Measurements from ENCODE around the gene DERL3. TPM values are rescaled to one million over a fixed set of nuclear protein-coding genes. Genes with fewer than 3 reads are reported as not detected.
"Not testable (repeated sequence)": the region's sequence is repeated elsewhere in the genome, so short reads cannot be mapped to it uniquely, and the experiment has no call there.

Gene DERL3
- total RNA-seq, 1 donor: 0.36 TPM

DNA sequence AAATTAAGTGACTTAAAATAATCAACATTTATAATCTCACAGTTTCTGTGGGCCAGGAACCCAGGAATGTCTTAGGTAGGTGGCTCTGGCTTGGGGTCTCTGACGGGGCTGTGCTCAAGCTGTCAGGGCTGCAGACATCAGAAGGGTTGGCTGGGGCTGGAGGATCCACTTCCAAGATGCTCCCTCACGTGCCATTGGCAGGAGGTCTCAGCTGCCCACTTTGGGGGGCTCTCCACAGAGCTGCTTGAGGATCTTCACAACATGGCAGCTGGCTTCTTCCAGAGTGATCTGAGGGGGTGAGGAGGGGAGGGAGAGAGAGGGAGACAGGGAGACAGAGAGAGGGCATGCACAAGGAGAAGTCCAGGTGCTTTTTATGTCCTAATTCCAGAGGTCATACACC, 37.0 kb upstream of the DERL3 start:
- H3K4me3 ChIP-seq (ENCODE audit: low read depth, low read length): no peak overlapping the region
- no peak for DNase-seq (ENCODE audit: low read depth)
- TF ChIP-seq CTCF (IDR thresholded peaks at IDR 0.05; ENCODE audit: insufficient read depth, low read length): no peak

DNA sequence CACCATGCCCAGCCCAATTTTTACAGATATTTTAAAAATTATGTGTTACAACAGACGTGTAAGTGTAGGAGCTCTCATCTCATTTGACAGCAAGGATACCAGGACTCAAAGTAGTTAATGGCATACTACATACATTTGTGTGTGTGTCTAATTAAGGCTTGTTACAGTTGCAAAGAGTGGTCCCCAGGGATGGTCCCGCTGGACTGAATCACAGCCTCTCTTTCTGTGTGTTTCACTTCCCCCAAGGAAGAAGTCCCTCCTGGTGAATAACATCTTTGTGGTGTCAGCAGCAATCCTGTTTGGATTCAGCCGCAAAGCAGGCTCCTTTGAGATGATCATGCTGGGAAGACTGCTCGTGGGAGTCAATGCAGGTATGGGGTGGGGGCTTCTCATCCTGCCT, 36.1 kb upstream of the DERL3 start:
- no peak for DNase-seq (ENCODE audit: low read depth)
- H3K4me3 ChIP-seq (ENCODE audit: low read depth, low read length): no peak overlapping the region
- no peak for TF ChIP-seq CTCF (IDR thresholded peaks at IDR 0.05; ENCODE audit: insufficient read depth, low read length)

DNA sequence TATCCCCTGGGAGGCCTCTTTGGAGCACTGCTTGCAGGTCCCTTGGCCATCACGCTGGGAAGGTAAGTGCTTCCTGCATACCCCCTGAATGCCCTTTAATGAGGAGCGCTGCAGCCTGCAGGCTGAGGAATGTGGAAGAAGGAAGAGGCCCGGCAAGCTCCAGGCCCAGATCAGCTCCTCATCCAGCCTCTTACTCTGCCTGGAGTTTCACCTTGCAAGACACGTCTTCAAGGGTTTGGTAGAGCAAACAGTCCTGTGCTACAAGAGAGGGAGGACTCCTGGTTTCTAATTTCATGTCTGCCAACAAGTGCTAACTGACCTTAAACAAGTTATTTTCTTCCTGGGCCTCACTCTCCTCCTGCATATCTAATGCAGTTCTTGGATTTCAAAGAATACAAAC, 29.8 kb upstream of the DERL3 start:
- DNase-seq (ENCODE audit: low read depth): no peak
- TF ChIP-seq CTCF (IDR thresholded peaks at IDR 0.05; ENCODE audit: insufficient read depth, low read length): no peak
- no peak overlapping the region for H3K4me3 ChIP-seq (ENCODE audit: low read depth, low read length)

GRCh38 chr22:23864499-23865154, 25.8 kb upstream of the DERL3 start:
- not testable (repeated sequence) for DNase-seq (ENCODE audit: low read depth); H3K4me3 ChIP-seq (ENCODE audit: low read depth, low read length)

DNA sequence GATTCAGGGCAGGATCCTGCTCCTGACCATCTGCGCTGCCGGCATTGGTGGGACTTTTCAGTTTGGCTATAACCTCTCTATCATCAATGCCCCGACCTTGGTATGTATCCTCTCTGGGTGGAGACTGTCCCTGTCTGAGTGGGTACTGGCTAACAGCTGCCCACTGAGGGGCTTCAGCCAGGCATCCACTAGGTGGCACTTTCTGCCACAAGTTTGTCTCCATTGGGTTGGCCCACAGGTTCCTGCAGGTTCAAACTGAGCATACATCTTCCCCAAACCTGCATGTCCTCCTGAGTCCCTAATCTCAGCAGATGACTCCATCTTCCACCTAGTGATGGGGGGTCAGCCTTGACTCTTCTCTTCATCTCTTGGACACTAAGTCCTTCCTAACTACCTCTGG, 23.3 kb upstream of the DERL3 start:
- peak; percentile 76 for TF ChIP-seq CTCF (IDR thresholded peaks at IDR 0.05; ENCODE audit: insufficient read depth, low read length)
- no peak overlapping the region for H3K4me3 ChIP-seq (ENCODE audit: low read depth, low read length)
- peak; percentile 63 for DNase-seq (ENCODE audit: low read depth)

DNA sequence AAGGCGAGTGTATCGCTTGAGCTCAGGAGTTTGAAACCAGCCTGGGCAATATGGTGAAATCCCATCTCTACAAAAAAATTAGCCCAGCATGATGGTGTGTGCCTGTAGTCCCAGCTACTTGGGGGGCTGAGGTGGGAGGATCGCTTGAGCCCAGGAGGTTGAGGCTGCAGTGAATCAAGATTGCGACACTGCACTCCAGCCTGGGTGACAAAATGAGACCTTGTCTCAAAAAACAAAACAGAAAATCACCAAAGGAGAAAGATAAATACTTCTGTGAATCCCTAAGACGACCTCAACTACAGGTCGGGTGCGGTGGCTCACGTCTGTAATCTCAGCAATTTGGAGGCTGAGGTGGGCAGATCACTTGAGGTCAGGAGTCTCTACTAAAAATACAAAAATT, 21.4 kb upstream of the DERL3 start:
- DNase-seq (ENCODE audit: low read depth); H3K4me3 ChIP-seq (ENCODE audit: low read depth, low read length): not testable (repeated sequence)

DNA sequence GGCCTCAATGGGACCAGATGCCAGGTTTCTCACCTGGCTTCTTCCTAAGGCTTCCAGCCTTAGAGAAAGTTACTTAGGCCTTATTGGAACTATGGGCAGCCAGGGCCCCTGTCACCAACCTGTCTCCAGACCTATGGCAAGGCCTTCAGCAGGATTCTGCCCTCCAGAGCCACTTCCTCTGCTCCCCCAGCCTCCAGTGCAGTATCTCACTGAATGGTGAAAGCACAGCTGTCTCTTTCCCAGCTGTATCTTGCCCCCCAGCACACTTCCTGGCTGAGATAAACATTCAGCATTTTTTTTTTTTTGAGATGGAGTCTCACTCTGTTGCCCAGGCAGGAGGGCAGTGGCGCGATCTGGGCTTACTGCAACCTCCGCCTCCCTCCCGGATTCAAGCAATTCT, 20.4 kb upstream of the DERL3 start:
- TF ChIP-seq CTCF (IDR thresholded peaks at IDR 0.05; ENCODE audit: insufficient read depth, low read length): no peak
- no peak for DNase-seq (ENCODE audit: low read depth)
- no peak overlapping the region for H3K4me3 ChIP-seq (ENCODE audit: low read depth, low read length)

- no peak for DNase-seq (ENCODE audit: low read depth)
- no peak for TF ChIP-seq CTCF (IDR thresholded peaks at IDR 0.05; ENCODE audit: insufficient read depth, low read length)
- peak overlapping the region; percentile 86 for H3K4me3 ChIP-seq (ENCODE audit: low read depth, low read length)
These were observed 19.6 kb upstream of the DERL3 start for GRCh38 chr22:23858484-23858815.
